Right lobe of liver (tissue), 6 donors: Measurements from ENCODE around the gene ALMS1. TPM values are rescaled to one million over a fixed set of nuclear protein-coding genes. Genes with fewer than 3 reads are reported as not detected.

Experiments
- ATAC-seq, 4 donors: fragments of 200-7000 bp; cut with Tn5 transposase; one replicate each; pipeline ENCODE4 v1.9.1; 2020; ENCODE audit warnings: mild to moderate bottlenecking in 4 of 4, moderate library complexity in 4 of 4
- DNase-seq, 3 donors: peaks; one replicate each; pipeline ENCODE4 v3.0.0-alpha.2; 2020
- H3K27ac ChIP-seq, 3 donors: fragments of 200-600 bp; one replicate each; pipeline ENCODE4 v1.8.0; 2022
- H3K27me3 ChIP-seq, 2 donors: fragments of 200-600 bp; one replicate each; pipeline ENCODE4 v1.8.0; 2022
- H3K36me3 ChIP-seq, 4 donors: fragments of 200-600 bp; sonication (generic) in 1 of 4; one replicate each; pipeline versions ENCODE4 v1.5.1 to v1.8.0; 2017 to 2022; ENCODE audit warnings: control low read depth in 1 of 4
- H3K4me1 ChIP-seq, 4 donors: fragments of 200-600 bp; sonication (generic) in 1 of 4; one replicate each; pipeline versions ENCODE4 v1.5.1 to v1.8.0; 2017 to 2022; ENCODE audit warnings: control low read depth in 1 of 4
- H3K4me3 ChIP-seq, 3 donors: fragments of 200-600 bp; one replicate each; pipeline ENCODE4 v1.8.0; 2022
- H3K9me3 ChIP-seq, 4 donors: fragments of 200-600 bp; sonication (generic) in 1 of 4; one replicate each; pipeline versions ENCODE4 v1.5.1 to v1.8.0; 2017 to 2022; ENCODE audit warnings: control low read depth in 1 of 4
- CTCF ChIP-seq, 4 donors: fragments of 200-600 bp in 3 of 4; fragments of 450-650 bp in 1 of 4; IDR thresholded peaks; one replicate each; pipeline versions ENCODE4 v1.5.1 to v1.8.0; 2016 to 2022; ENCODE audit warnings: antibody characterized with exemption in 4 of 4, mild to moderate bottlenecking in 2 of 4
- POLR2A ChIP-seq: fragments of 450-650 bp; IDR thresholded peaks from one replicate; pipeline ENCODE4 v1.6.1; 2017; ENCODE audit warnings: antibody characterized with exemption, mild to moderate bottlenecking
- WGBS: methylation state at CpG from one replicate; pipeline ENCODE4 v1.1.6; 2018; ENCODE audit warnings: low coverage, low lambda C conversion rate; ENCODE audit not compliant: insufficient coverage; ENCODE audit errors: missing lambda C conversion rate; 5-methylcytosine and 5-hydroxymethylcytosine counted together
- intact Hi-C, 2 donors: fragments of 100-400 bp; cut with DNase I; formaldehyde crosslinking; loops; one replicate each; pipeline versions ENCODE4 v1.11.2 to v1.14.1; 2022
- total RNA-seq, 6 experiments: library from RNA; depleted of rRNA in 2 of 6; stranded (reverse); fragments of >200 nt in 2 of 6; fragmentation: NEBNext Ultra II Directional in 3 of 6; extraction: Animal tissue kit (Norgen Biotek cat#: 25700) in 3 of 6; gene quantifications; one replicate each; pipeline versions ENCODE4 v1.1.0 to v1.2.4, GENCODE V29; 2016 to 2023
- donor health status: DM: no; HTN: yes; CAD: no.
- donor health status: DM: no; HTN: no; CAD: no.
- donor health status: DM: no; HTN: no; CAD: no.
- donor health status: DM: no; HTN: yes; CAD: no.
- donor health status: DM: no; HTN: yes; CAD: no.

The ALMS1 gene
- total RNA-seq, 6 experiments from 2014 or later, result 5.0 to 9.3 (median 6.0) TPM

GRCh38 chr2:73564986-73565385, 179.3 kb downstream of the ALMS1 start:
- no peaks in the 10 kb centered on the region for H3K4me1 ChIP-seq
- no peak overlapping the region for H3K27ac ChIP-seq
- H3K36me3 ChIP-seq, result no peaks in the 10 kb centered on the region
- no peak for TF ChIP-seq POLR2A
- TF ChIP-seq CTCF (IDR thresholded peaks at IDR 0.05), result no peak
- no peak overlapping the region for H3K4me3 ChIP-seq
- DNase-seq, result no peak
- WGBS, result 100% methylated on average over 1 of the region's 1 CpG
- no peaks in the 10 kb centered on the region for H3K27me3 ChIP-seq
- no peaks in the 10 kb centered on the region for H3K9me3 ChIP-seq
- ATAC-seq, result no peak
- intact Hi-C loops, result no loop called here

- Histone ChIP-seq H3K27me3 (no peaks in the 10 kb centered on the region), H3K27ac (no peak overlapping the region), H3K9me3 (no peaks in the 10 kb centered on the region), H3K4me3 (no peak overlapping the region), H3K4me1 (no peaks in the 10 kb centered on the region), H3K36me3 (no peaks in the 10 kb centered on the region)
- intact Hi-C loops, result no loop called here
- no peak for ATAC-seq
- TF ChIP-seq CTCF (IDR thresholded peaks at IDR 0.05), result no peak
- TF ChIP-seq POLR2A, result no peak
- DNase-seq, result no peak
- 92% methylated on average over 5 of the region's 5 CpGs for WGBS
These were observed 180.7 kb downstream of the ALMS1 start for GRCh38 chr2:73566288-73566878.

- no peak overlapping the region for H3K4me3 ChIP-seq
- H3K9me3 ChIP-seq, result no peaks in the 10 kb centered on the region
- intact Hi-C loops, result no loop called here
- whole genome bisulfite sequencing, result 90% methylated on average over 2 of the region's 2 CpGs
- ATAC-seq (no peak), DNase-seq (no peak)
- H3K4me1 ChIP-seq, result no peaks in the 10 kb centered on the region
- no peaks in the 10 kb centered on the region for H3K27me3 ChIP-seq
- no peaks in the 10 kb centered on the region for H3K36me3 ChIP-seq
- no peak overlapping the region for H3K27ac ChIP-seq
- TF ChIP-seq CTCF (IDR thresholded peaks at IDR 0.05) (no peak), POLR2A (no peak)
These were observed 189.6 kb downstream of the ALMS1 start for GRCh38 chr2:73575261-73575660.

GRCh38 chr2:73582364-73582763, 196.7 kb downstream of the ALMS1 start:
- no peak overlapping the region for H3K4me3 ChIP-seq
- H3K27ac ChIP-seq, result no peak overlapping the region
- H3K36me3 ChIP-seq, result no peaks in the 10 kb centered on the region
- WGBS, result 83% methylated on average over 2 of the region's 2 CpGs
- no peak for ATAC-seq
- H3K27me3 ChIP-seq, result no peaks in the 10 kb centered on the region
- DNase-seq, result no peak
- intact Hi-C loops, result no loop called here
- TF ChIP-seq CTCF (IDR thresholded peaks at IDR 0.05), result no peak
- TF ChIP-seq POLR2A, result no peak
- H3K4me1 ChIP-seq, result no peaks in the 10 kb centered on the region
- H3K9me3 ChIP-seq, result no peaks in the 10 kb centered on the region

GRCh38 chr2:73588177-73588576, 202.5 kb downstream of the ALMS1 start:
- no peak for ATAC-seq
- TF ChIP-seq CTCF (IDR thresholded peaks at IDR 0.05), result no peak
- TF ChIP-seq POLR2A, result no peak
- no peaks in the 10 kb centered on the region for H3K27me3 ChIP-seq
- no peaks in the 10 kb centered on the region for H3K36me3 ChIP-seq
- no peaks in the 10 kb centered on the region for H3K9me3 ChIP-seq
- WGBS, result 65% methylated on average over 4 of the region's 4 CpGs
- no peak for DNase-seq
- no peak overlapping the region for H3K4me3 ChIP-seq
- intact Hi-C loops, result no loop called here
- no peaks in the 10 kb centered on the region for H3K4me1 ChIP-seq
- H3K27ac ChIP-seq, result no peak overlapping the region
